Mammary epithelial cell (primary cell): ENCODE results near the gene IDUA.

Experiments used
- EZH2 ChIP-seq: IDR thresholded peaks from 2 replicates; pipeline ENCODE4 v1.6.1; 2012; ENCODE audit warnings: low read length, inconsistent platforms, borderline replicate concordance
- TF ChIP-seq, protein P1 (sequence below), 2 donors: IDR thresholded peaks in 1 of 2; conservative IDR thresholded peaks in 1 of 2; 2 replicates each; pipeline ENCODE4 v1.5.1; 2011 to 2012; ENCODE audit warnings: inconsistent platforms in 2 of 2, low read length in 2 of 2, mild to moderate bottlenecking in 2 of 2, control low read depth in 1 of 2, low read depth in 1 of 2; ENCODE audit not compliant: insufficient read depth in 1 of 2; ENCODE audit errors: extremely low read depth in 1 of 2

DNA sequence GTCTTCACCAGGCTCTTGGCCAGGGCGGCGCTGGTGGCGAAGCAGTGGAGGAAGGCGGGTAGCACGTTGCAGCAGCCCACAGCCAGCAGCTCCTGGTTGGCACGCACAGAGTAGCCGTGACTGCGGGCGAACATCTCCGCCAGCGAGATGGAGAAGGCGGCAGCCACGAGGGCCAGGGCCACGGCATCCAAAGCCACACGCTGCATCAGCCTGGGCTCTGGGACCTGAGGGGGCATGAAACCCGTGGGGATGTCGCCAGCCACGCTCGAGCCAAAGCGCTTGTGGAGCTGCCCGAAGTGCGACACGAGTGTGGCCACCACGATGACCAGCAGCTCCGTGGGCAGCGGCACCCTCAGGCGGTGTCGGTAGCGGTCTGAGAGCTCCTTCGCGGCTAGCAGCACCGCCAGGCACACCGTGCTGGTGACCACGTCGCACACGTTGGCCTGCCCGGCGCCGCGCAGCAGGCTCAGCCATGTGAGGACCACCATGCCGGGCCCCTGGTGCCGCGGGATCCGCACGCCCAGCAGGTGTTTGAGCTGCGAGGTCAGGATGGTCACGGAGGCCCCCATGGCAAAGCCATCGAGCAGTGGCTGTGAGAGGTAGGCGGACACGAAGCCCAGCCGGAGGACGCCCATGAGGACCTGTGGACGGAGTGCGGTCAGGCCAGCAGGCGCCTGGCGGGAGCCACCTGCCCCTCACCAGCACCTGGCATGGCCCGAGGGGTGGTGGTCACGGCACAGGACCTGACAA is 3.1 kb downstream of the IDUA start:
- TF ChIP-seq, protein P1, sequence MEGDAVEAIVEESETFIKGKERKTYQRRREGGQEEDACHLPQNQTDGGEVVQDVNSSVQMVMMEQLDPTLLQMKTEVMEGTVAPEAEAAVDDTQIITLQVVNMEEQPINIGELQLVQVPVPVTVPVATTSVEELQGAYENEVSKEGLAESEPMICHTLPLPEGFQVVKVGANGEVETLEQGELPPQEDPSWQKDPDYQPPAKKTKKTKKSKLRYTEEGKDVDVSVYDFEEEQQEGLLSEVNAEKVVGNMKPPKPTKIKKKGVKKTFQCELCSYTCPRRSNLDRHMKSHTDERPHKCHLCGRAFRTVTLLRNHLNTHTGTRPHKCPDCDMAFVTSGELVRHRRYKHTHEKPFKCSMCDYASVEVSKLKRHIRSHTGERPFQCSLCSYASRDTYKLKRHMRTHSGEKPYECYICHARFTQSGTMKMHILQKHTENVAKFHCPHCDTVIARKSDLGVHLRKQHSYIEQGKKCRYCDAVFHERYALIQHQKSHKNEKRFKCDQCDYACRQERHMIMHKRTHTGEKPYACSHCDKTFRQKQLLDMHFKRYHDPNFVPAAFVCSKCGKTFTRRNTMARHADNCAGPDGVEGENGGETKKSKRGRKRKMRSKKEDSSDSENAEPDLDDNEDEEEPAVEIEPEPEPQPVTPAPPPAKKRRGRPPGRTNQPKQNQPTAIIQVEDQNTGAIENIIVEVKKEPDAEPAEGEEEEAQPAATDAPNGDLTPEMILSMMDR (conservative IDR thresholded peaks at IDR 0.05 in 1 of 2, IDR thresholded peaks at IDR 0.05 in 1 of 2; ENCODE audit: extremely low read depth in 1 of 2, insufficient read depth in 1 of 2, low read depth in 1 of 2, low read length in 2 of 2): no peak
- TF ChIP-seq EZH2: no peak
